22Rv1 (cell line): Measurements from ENCODE around the gene CAPN15.

Experiments
- ZFX ChIP-seq: fragments of 450-650 bp; IDR thresholded peaks from 2 replicates; pipeline ENCODE4 v1.6.1; 2017; ENCODE audit warnings: antibody characterized with exemption, borderline replicate concordance
- TF ChIP-seq, protein P1 (sequence below): fragments of 450-650 bp; IDR thresholded peaks from 2 replicates; pipeline ENCODE4 v1.5.1; 2017; ENCODE audit warnings: mild to moderate bottlenecking

GRCh38 chr16:526181-527014, 1.1 kb upstream of the CAPN15 start:
- TF ChIP-seq, protein P1, sequence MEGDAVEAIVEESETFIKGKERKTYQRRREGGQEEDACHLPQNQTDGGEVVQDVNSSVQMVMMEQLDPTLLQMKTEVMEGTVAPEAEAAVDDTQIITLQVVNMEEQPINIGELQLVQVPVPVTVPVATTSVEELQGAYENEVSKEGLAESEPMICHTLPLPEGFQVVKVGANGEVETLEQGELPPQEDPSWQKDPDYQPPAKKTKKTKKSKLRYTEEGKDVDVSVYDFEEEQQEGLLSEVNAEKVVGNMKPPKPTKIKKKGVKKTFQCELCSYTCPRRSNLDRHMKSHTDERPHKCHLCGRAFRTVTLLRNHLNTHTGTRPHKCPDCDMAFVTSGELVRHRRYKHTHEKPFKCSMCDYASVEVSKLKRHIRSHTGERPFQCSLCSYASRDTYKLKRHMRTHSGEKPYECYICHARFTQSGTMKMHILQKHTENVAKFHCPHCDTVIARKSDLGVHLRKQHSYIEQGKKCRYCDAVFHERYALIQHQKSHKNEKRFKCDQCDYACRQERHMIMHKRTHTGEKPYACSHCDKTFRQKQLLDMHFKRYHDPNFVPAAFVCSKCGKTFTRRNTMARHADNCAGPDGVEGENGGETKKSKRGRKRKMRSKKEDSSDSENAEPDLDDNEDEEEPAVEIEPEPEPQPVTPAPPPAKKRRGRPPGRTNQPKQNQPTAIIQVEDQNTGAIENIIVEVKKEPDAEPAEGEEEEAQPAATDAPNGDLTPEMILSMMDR: no peak
- TF ChIP-seq ZFX: no peak
